HepG2 (cell line): ENCODE results near the gene SLC2A4. TPM values are rescaled to one million over a fixed set of nuclear protein-coding genes. Genes with fewer than 3 reads are reported as not detected.
A peak's percentile ranks its signal among the peaks of the same experiment; 100 is the strongest.

Source experiments
- BCLAF1 ChIP-seq: fragments of 450-650 bp; IDR thresholded peaks from 2 replicates; pipeline ENCODE4 v1.6.1; 2017; ENCODE audit warnings: mild to moderate bottlenecking
- BHLHE40 ChIP-seq: IDR thresholded peaks from 2 replicates; pipeline ENCODE4 v1.6.1; 2011; ENCODE audit warnings: low read length, improper control_type of control experiment
- CENPT ChIP-seq: sonication (generic); formaldehyde crosslinking; IDR thresholded peaks from 2 replicates; pipeline ENCODE4 v1.8.0; 2022; ENCODE audit warnings: low read depth, mild to moderate bottlenecking, moderate library complexity, missing genetic modification reagents
- CREBL2 ChIP-seq: sonication (generic); formaldehyde crosslinking; IDR thresholded peaks from 2 replicates; pipeline ENCODE4 v1.8.1; 2023; ENCODE audit warnings: missing genetic modification reagents, mild to moderate bottlenecking, borderline replicate concordance
- EZH2 ChIP-seq: conservative IDR thresholded peaks from 2 replicates; pipeline ENCODE4 v1.6.1; 2012; ENCODE audit warnings: mild to moderate bottlenecking, low read depth, low read length, moderate library complexity
- GZF1 ChIP-seq: sonication (generic); formaldehyde crosslinking; IDR thresholded peaks from 2 replicates; pipeline ENCODE4 v1.5.1; 2020; ENCODE audit warnings: mild to moderate bottlenecking, missing genetic modification reagents
- IRF1 ChIP-seq: sonication (generic); formaldehyde crosslinking; IDR thresholded peaks from 2 replicates; pipeline ENCODE4 v1.4.0; 2020; ENCODE audit warnings: low read depth, mild to moderate bottlenecking, missing genetic modification reagents
- MAZ ChIP-seq, 2 experiments: sonication (generic) in 1 of 2; formaldehyde crosslinking in 1 of 2; IDR thresholded peaks; 2 replicates each; pipeline versions ENCODE4 v1.5.0 to v1.6.1; 2012 to 2020; ENCODE audit warnings: low read depth in 2 of 2, mild to moderate bottlenecking in 2 of 2, borderline replicate concordance in 1 of 2, improper control_type of control experiment in 1 of 2, low read length in 1 of 2, missing genetic modification reagents in 1 of 2, moderate library complexity in 1 of 2
- NR2F6 ChIP-seq, 2 experiments: IDR thresholded peaks; 2 replicates each; pipeline ENCODE4 v1.6.1; 2016; ENCODE audit warnings: antibody characterized with exemption in 1 of 2, mild to moderate bottlenecking in 1 of 2
- PAF1 ChIP-seq: IDR thresholded peaks from 2 replicates; pipeline ENCODE4 v1.6.1; 2016; ENCODE audit warnings: missing genetic modification reagents, missing compliant biosample characterization
- PHF21A ChIP-seq: sonication (generic); formaldehyde crosslinking; IDR thresholded peaks from 2 replicates; pipeline ENCODE4 v1.5.0; 2020; ENCODE audit warnings: mild to moderate bottlenecking, missing genetic modification reagents
- SUZ12 ChIP-seq: fragments of 150-350 bp; IDR thresholded peaks from 2 replicates; pipeline ENCODE4 v1.6.1; 2014; ENCODE audit warnings: low read depth, low read length
- ZBTB14 ChIP-seq: sonication (generic); formaldehyde crosslinking; IDR thresholded peaks from 2 replicates; pipeline ENCODE4 v1.4.0; 2020; ENCODE audit warnings: missing genetic modification reagents
- ZBTB46 ChIP-seq: sonication (generic); formaldehyde crosslinking; IDR thresholded peaks from 2 replicates; pipeline ENCODE4 v1.4.0; 2020; ENCODE audit warnings: mild to moderate bottlenecking, missing genetic modification reagents, borderline replicate concordance
- ZBTB7B ChIP-seq: sonication (generic); formaldehyde crosslinking; IDR thresholded peaks from 2 replicates; pipeline ENCODE4 v1.4.0; 2020; ENCODE audit warnings: missing genetic modification reagents
- ZNF530 ChIP-seq: sonication (generic); formaldehyde crosslinking; IDR thresholded peaks from 2 replicates; pipeline ENCODE4 v1.5.0; 2020; ENCODE audit warnings: low read depth, mild to moderate bottlenecking, missing genetic modification reagents
- ZNF704 ChIP-seq: sonication (generic); formaldehyde crosslinking; IDR thresholded peaks from 2 replicates; pipeline ENCODE4 v1.8.1; 2023; ENCODE audit warnings: mild to moderate bottlenecking, inconsistent platforms, moderate library complexity, missing genetic modification reagents, borderline replicate concordance
- ZNF766 ChIP-seq: sonication (generic); formaldehyde crosslinking; IDR thresholded peaks from 2 replicates; pipeline ENCODE4 v1.5.0; 2020; ENCODE audit warnings: missing genetic modification reagents, borderline replicate concordance
- ZNF768 ChIP-seq: sonication (generic); formaldehyde crosslinking; IDR thresholded peaks from 2 replicates; pipeline ENCODE4 v1.4.0; 2020; ENCODE audit warnings: missing genetic modification reagents
- polyA plus RNA-seq, 8 experiments: library from polyadenylated mRNA; depleted of rRNA in 3 of 8; stranded (reverse) in 7 of 8; unstranded in 1 of 8; fragments of >200 nt; fragmentation: Illumina TruSeq in 4 of 8; extraction: Trizol in 4 of 8; gene quantifications; 2 replicates each; pipeline versions ENCODE4 v1.2.1 to v1.2.3, GENCODE V29; 2011 to 2016; ENCODE audit warnings: low read depth in 4 of 8, missing spikeins in 1 of 8, mixed read lengths in 1 of 8; ENCODE audit not compliant: insufficient read depth in 1 of 8
- total RNA-seq, 5 experiments: library from RNA; depleted of rRNA; stranded (reverse); fragments of >200 nt; fragmentation: Illumina TruSeq; extraction: Trizol; gene quantifications; 2 replicates each; pipeline ENCODE4 v1.2.3, GENCODE V29; 2016; ENCODE audit warnings: low read depth in 1 of 5

Gene SLC2A4
- total and polyA plus RNA-seq, 2 of the 13 experiments (the other 11 are each of a cell fraction or from before 2014, with no cell fraction given): 4.9 to 5.8 TPM

- TF ChIP-seq CENPT (CRISPR knock-in tag): 0 out of 2 replicates have a peak, but pooled peaks have one; percentile 85
- peak; percentile 79; the same call in 1 of the 2 replicates for TF ChIP-seq PHF21A
- peak; percentile 85 for TF ChIP-seq ZBTB7B
- TF ChIP-seq PAF1 (CRISPR knock-in tag): no peak
- TF ChIP-seq ZBTB14 (CRISPR knock-in tag): no peak; the same call in 1 of the 2 replicates
- TF ChIP-seq SUZ12: no peak
- TF ChIP-seq ZNF768: peak; percentile 65; the same call in 1 of the 2 replicates
- no peak for TF ChIP-seq IRF1 (CRISPR knock-in tag)
- no peak for TF ChIP-seq ZBTB46 (CRISPR knock-in tag)
- TF ChIP-seq CREBL2: no peak
- no peak; the same call in 1 of the 2 replicates for TF ChIP-seq ZNF704 (CRISPR knock-in tag)
- no peak; the same call in 1 of the 2 replicates for TF ChIP-seq BHLHE40
- 0 out of 2 replicates have a peak, but pooled peaks have one; percentile 23 for TF ChIP-seq ZNF766 (CRISPR knock-in tag)
- peak; percentile 71; the same call in 1 of the 2 replicates for TF ChIP-seq GZF1 (CRISPR knock-in tag)
- TF ChIP-seq ZNF530 (CRISPR knock-in tag): no peak
- TF ChIP-seq BCLAF1: no peak
- TF ChIP-seq MAZ (IDR thresholded peaks at IDR 0.05; ENCODE audit: borderline replicate concordance, low read depth, low read length): peak; percentile 91
- TF ChIP-seq MAZ (CRISPR knock-in tag; IDR thresholded peaks at IDR 0.05; ENCODE audit: low read depth): peak; percentile 83
- no peak for TF ChIP-seq EZH2
- peak; percentile 50; the same call in 1 of the 2 replicates for TF ChIP-seq NR2F6 (IDR thresholded peaks at IDR 0.05)
- peak; percentile 80 for TF ChIP-seq NR2F6 (CRISPR knock-in tag; IDR thresholded peaks at IDR 0.05)
Measured at GRCh38 chr17:7252176-7253043, 29.1 kb upstream of the SLC2A4 start, which contains the start of gene ELP5 (continued).
